Measurements from ENCODE around the gene ST3GAL2.

ST3GAL2 gene

DNA sequence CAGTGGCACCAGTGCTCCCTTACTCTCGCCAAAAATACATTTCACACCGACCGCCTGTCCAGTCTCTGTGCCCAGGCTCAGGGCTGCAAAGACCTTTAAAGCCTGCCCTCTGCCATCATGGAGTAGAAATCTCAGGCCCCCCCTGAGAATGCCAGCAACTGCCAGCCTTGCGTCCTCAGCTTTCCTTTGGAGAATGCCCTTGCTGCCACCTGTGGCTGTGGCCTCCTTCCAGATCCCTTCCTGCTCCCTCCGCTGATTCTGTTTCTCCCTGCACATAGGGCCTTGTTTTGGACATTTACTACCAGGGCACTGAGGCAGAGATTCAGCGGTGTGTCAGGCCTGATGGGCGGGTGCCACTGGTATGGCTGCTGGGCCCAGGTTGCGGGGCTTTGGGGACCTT is 28.7 kb upstream of the ST3GAL2 start:
- FAIRE-seq (no peak), DNase-seq (ENCODE audit: insufficient read length, low spot score) (no peak)
- TF ChIP-seq SPI1 (IDR thresholded peaks at IDR 0.05; ENCODE audit: low read depth, low read length) (no peak), POU2F2 (IDR thresholded peaks at IDR 0.05; ENCODE audit: low read depth, low read length) (no peak), POLR2AphosphoS5 (IDR thresholded peaks at IDR 0.05; ENCODE audit: low read depth, low read length) (no peak), PAX5 (IDR thresholded peaks at IDR 0.05; ENCODE audit: insufficient read depth, low read length, severe bottlenecking) (no peak), TAF1 (IDR thresholded peaks at IDR 0.05; ENCODE audit: low read depth, low read length) (no peak), POLR2A (IDR thresholded peaks at IDR 0.05; ENCODE audit: low read depth, low read length) (no peak)

- DNase-seq (ENCODE audit: insufficient read length, low spot score) (no peak), FAIRE-seq (no peak)
- TF ChIP-seq PAX5 (IDR thresholded peaks at IDR 0.05; ENCODE audit: insufficient read depth, low read length, severe bottlenecking): no peak
- TF ChIP-seq POLR2A (IDR thresholded peaks at IDR 0.05; ENCODE audit: low read depth, low read length): no peak
- TF ChIP-seq POU2F2 (IDR thresholded peaks at IDR 0.05; ENCODE audit: low read depth, low read length): no peak
- TF ChIP-seq SPI1 (IDR thresholded peaks at IDR 0.05; ENCODE audit: low read depth, low read length): no peak
- no peak for TF ChIP-seq TAF1 (IDR thresholded peaks at IDR 0.05; ENCODE audit: low read depth, low read length)
- TF ChIP-seq POLR2AphosphoS5 (IDR thresholded peaks at IDR 0.05; ENCODE audit: low read depth, low read length): no peak
Measured at GRCh38 chr16:70467113-70467512, 28.2 kb upstream of the ST3GAL2 start.

DNA sequence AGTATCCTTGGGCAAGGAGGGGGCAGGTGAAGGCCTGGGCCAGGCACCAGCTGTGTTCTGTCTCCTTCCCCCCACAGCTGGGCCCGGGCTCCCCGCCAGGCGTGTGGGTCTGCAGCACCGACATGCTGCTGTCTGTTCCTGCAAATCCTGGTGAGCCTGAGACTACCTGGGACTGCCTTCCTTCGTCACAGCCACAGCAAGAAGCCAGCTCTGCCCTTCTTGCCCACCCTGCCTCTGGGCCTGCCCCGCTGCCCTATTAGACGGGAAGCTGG is 27.8 kb upstream of the ST3GAL2 start:
- no peak for FAIRE-seq
- TF ChIP-seq POLR2A (IDR thresholded peaks at IDR 0.05; ENCODE audit: low read depth, low read length): no peak
- TF ChIP-seq POLR2AphosphoS5 (IDR thresholded peaks at IDR 0.05; ENCODE audit: low read depth, low read length): no peak
- DNase-seq (ENCODE audit: insufficient read length, low spot score): no peak

GRCh38 chr16:70465999-70466804 is 27.3 kb upstream of the ST3GAL2 start:
- FAIRE-seq (no peak), DNase-seq (ENCODE audit: insufficient read length, low spot score) (no peak)
- TF ChIP-seq PAX5 (IDR thresholded peaks at IDR 0.05; ENCODE audit: insufficient read depth, low read length, severe bottlenecking) (no peak), TAF1 (IDR thresholded peaks at IDR 0.05; ENCODE audit: low read depth, low read length) (no peak), POLR2A (IDR thresholded peaks at IDR 0.05; ENCODE audit: low read depth, low read length) (no peak), POU2F2 (IDR thresholded peaks at IDR 0.05; ENCODE audit: low read depth, low read length) (no peak), SPI1 (IDR thresholded peaks at IDR 0.05; ENCODE audit: low read depth, low read length) (no peak), POLR2AphosphoS5 (IDR thresholded peaks at IDR 0.05; ENCODE audit: low read depth, low read length) (no peak)

GRCh38 chr16:70463235-70463634 is 24.3 kb upstream of the ST3GAL2 start:
- no peak for DNase-seq (ENCODE audit: insufficient read length, low spot score)
- no peak for TF ChIP-seq TAF1 (IDR thresholded peaks at IDR 0.05; ENCODE audit: low read depth, low read length)
- no peak for TF ChIP-seq POLR2AphosphoS5 (IDR thresholded peaks at IDR 0.05; ENCODE audit: low read depth, low read length)
- TF ChIP-seq POLR2A (IDR thresholded peaks at IDR 0.05; ENCODE audit: low read depth, low read length): no peak
- TF ChIP-seq PAX5 (IDR thresholded peaks at IDR 0.05; ENCODE audit: insufficient read depth, low read length, severe bottlenecking): no peak
- no peak for FAIRE-seq

DNA sequence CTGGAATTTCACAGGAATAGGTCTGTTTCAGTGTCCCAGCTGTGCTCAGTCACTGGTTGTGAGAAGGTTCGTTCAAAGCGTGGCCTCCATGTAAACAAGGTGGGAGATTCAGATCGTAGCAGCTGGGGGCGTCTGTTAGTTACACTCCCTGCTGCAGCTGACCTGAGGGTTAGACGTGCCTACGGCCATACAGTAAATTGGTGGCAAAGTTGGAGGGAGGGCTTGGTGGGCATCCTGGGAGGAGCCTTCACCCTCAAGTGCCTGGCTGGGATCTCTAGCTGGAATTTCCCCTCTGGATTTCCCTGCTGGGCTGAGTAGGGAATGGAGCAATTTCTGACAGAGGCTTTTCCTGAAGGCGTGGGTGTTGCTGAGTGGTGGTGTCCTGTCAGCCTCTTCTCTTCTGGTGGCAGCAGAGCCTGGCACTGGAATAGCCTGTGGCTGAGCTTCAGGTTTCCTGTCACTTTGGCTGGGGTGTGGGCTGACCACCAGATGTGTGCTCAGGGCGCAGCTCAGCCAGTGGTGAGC is 21.9 kb upstream of the ST3GAL2 start:
- DNase-seq (ENCODE audit: insufficient read length, low spot score) (no peak), FAIRE-seq (no peak)
- TF ChIP-seq POLR2A (IDR thresholded peaks at IDR 0.05; ENCODE audit: low read depth, low read length) (no peak), POU2F2 (IDR thresholded peaks at IDR 0.05; ENCODE audit: low read depth, low read length) (no peak), TAF1 (IDR thresholded peaks at IDR 0.05; ENCODE audit: low read depth, low read length) (no peak)

DNA sequence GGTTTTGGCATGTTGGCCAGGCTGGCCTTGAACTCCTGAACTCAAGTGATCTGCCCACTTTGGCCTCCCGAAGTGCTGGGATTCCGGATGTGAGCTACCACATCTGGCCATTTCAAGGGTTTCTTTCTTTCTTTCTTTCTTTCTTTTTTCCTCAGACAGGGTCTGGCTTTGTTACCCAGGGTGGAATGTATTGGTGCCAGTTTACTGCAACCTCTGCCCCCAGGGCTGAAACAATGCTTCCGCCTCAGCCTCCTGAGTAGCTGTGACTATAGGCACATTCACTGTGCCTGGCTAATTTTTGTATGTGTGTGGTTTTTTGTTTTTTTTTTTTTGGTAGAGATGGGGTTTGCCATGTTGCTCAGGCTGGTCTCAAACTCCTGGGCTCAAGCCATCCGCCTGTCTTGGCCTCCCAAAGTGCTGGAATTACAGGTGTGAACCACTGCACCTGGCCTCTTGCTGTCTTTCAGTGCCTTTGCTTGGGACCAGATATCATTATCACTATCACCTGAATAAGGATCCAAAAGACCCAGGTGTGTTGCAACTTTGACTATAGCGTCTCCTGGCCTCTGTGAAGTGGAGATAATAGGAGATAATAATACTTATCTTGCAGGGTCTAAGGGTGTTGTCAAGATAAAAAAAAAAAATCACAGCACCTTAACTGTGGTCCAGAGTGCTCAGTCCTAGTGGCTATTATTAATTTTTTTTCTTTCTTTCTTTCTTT is 18.7 kb upstream of the ST3GAL2 start:
- no peak for FAIRE-seq
- no peak for DNase-seq (ENCODE audit: insufficient read length, low spot score)
- TF ChIP-seq POLR2AphosphoS5 (IDR thresholded peaks at IDR 0.05; ENCODE audit: low read depth, low read length) (no peak), TAF1 (IDR thresholded peaks at IDR 0.05; ENCODE audit: low read depth, low read length) (no peak), POLR2A (IDR thresholded peaks at IDR 0.05; ENCODE audit: low read depth, low read length) (no peak), SPI1 (IDR thresholded peaks at IDR 0.05; ENCODE audit: low read depth, low read length) (no peak), PAX5 (IDR thresholded peaks at IDR 0.05; ENCODE audit: insufficient read depth, low read length, severe bottlenecking) (no peak), POU2F2 (IDR thresholded peaks at IDR 0.05; ENCODE audit: low read depth, low read length) (no peak)

- no peak for TF ChIP-seq PAX5 (IDR thresholded peaks at IDR 0.05; ENCODE audit: insufficient read depth, low read length, severe bottlenecking)
- no peak for TF ChIP-seq TAF1 (IDR thresholded peaks at IDR 0.05; ENCODE audit: low read depth, low read length)
- no peak for TF ChIP-seq POLR2AphosphoS5 (IDR thresholded peaks at IDR 0.05; ENCODE audit: low read depth, low read length)
- no peak for TF ChIP-seq POU2F2 (IDR thresholded peaks at IDR 0.05; ENCODE audit: low read depth, low read length)
- no peak for TF ChIP-seq POLR2A (IDR thresholded peaks at IDR 0.05; ENCODE audit: low read depth, low read length)
- no peak for TF ChIP-seq SPI1 (IDR thresholded peaks at IDR 0.05; ENCODE audit: low read depth, low read length)
- DNase-seq (ENCODE audit: insufficient read length, low spot score) (no peak), FAIRE-seq (no peak)
Measured at GRCh38 chr16:70455910-70456309, 17.0 kb upstream of the ST3GAL2 start.

DNA sequence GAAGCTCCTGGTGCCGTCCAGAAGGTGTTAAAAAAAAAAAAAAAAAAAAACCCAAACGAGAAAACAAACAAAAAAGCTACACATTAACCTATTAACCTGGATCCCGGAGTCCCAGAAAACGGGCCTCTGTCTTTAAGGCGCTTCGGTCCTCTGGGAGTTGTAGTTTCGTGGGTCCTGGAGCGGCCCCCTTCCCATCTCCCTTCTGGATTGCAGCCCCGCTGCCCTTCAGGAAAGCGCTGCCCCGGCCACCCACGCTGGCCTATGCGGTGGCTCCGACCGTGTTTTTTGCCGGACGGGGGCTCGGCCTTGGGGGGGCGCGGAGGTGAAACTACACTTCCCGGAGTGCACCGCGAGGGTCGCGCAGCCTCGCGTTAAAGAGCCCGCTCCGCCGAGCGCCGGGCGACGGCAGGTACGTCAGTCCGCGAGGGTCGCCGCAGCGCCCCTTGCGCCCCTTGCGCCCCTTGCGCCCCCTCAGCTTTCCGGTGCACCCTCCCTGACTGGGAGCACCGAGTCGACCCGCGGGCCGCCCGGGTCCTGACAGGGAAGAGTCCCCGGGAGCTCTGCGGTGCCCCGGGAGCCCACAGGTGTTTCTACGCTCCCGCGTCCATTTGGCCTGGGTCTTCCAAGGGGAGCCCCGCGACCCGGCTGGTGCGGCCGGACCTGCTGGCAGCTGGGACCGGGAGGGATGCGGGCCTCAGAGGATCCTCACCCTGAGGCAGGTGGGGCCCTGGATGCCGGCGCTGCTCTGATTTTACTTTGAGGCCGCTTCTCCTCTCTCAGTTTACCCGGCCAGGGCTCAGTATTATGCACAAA is 15.5 kb upstream of the ST3GAL2 start, which contains the start of gene FCSK:
Gene FCSK, plus strand, starts transcription at position 374 of the 813 bp plus-strand sequence. CDS start 8,596 bp downstream, outside the sequence.
- no peak for TF ChIP-seq POLR2A (IDR thresholded peaks at IDR 0.05; ENCODE audit: low read depth, low read length)
- TF ChIP-seq SPI1 (IDR thresholded peaks at IDR 0.05; ENCODE audit: low read depth, low read length): no peak
- TF ChIP-seq PAX5 (IDR thresholded peaks at IDR 0.05; ENCODE audit: insufficient read depth, low read length, severe bottlenecking): no peak
- no peak for TF ChIP-seq POLR2AphosphoS5 (IDR thresholded peaks at IDR 0.05; ENCODE audit: low read depth, low read length)
- no peak for TF ChIP-seq TAF1 (IDR thresholded peaks at IDR 0.05; ENCODE audit: low read depth, low read length)
- no peak for TF ChIP-seq POU2F2 (IDR thresholded peaks at IDR 0.05; ENCODE audit: low read depth, low read length)
- DNase-seq (ENCODE audit: insufficient read length, low spot score) (peak; percentile 86), FAIRE-seq (peak; percentile 90)
